ENCODE data around the gene DCP2.

DNA sequence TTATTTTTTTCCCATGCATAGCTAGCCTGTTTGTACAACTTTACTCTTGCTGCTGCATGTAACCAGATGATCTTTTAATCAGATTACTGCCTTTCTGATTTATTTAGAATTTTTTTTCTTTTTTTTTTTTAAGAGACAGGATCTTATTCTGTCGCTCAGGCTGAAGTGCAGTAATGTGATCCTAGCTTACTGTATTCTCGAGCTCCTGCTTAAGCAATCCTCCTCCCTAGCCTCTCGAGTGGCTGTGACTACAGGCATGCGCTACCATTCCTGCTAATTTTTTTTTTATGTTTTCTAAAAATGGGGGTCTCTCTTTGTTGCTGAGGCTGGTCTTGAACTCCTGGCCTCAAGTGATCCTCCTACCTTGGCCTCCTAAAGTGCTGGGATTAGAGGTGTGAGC is 9.6 kb downstream of the DCP2 start:
- TF ChIP-seq POLR2A (IDR thresholded peaks at IDR 0.05; ENCODE audit: low read depth, low read length) (no peak), TAF1 (IDR thresholded peaks at IDR 0.05; ENCODE audit: borderline replicate concordance, low read depth, low read length) (no peak)

All from GM12892 (cell line).